Activated CD4-positive, alpha-beta T cell treated with anti-CD3 and anti-CD28 coated beads, Interleukin-2, amount 10 ng/mL, durations not matched to agents 7 days and 5 days (primary cell): ENCODE data around the gene FGFR3. TPM values are rescaled to one million over a fixed set of nuclear protein-coding genes. Genes with fewer than 3 reads are reported as not detected.

Experiments
- CTCF ChIA-PET: fragments of 350-600 bp; sonication (Branson Sonifier 250); formaldehyde crosslinking; loops from one replicate; lab custom pipeline; 2021; ENCODE audit warnings: antibody characterized with exemption; lab: Charles Lee
- POLR2A ChIA-PET: fragments of 350-600 bp; sonication (Branson Sonifier 250); formaldehyde crosslinking; loops from one replicate; lab custom pipeline; 2021; ENCODE audit warnings: antibody characterized with exemption; lab: Charles Lee
- DNase-seq: peaks from one replicate; pipeline ENCODE4 v3.0.0-alpha.2; 2020
- H3K27ac Mint-ChIP-seq: one replicate; pipeline ENCODE4 v1.8.0; 2021; ENCODE audit warnings: mild to moderate bottlenecking, moderate library complexity, mixed read lengths
- H3K27me3 Mint-ChIP-seq: one replicate; pipeline ENCODE4 v1.8.0; 2021; ENCODE audit warnings: mixed read lengths
- H3K36me3 Mint-ChIP-seq: one replicate; pipeline ENCODE4 v1.8.0; 2021; ENCODE audit warnings: low read depth, mixed read lengths
- H3K4me1 Mint-ChIP-seq: one replicate; pipeline ENCODE4 v1.8.0; 2021; ENCODE audit warnings: mixed read lengths
- H3K4me3 Mint-ChIP-seq: one replicate; pipeline ENCODE4 v1.8.0; 2021; ENCODE audit warnings: mild to moderate bottlenecking, moderate library complexity, mixed read lengths
- H3K9me3 Mint-ChIP-seq: one replicate; pipeline ENCODE4 v1.8.0; 2021; ENCODE audit warnings: mixed read lengths
- total RNA-seq, 2 experiments: library from RNA; stranded (reverse); gene quantifications; one replicate each; pipeline ENCODE4 v1.2.3, GENCODE V29; 2021

Gene FGFR3
- total RNA-seq, 2 experiments from 2014 or later = 0.25 to 0.27 TPM

DNA sequence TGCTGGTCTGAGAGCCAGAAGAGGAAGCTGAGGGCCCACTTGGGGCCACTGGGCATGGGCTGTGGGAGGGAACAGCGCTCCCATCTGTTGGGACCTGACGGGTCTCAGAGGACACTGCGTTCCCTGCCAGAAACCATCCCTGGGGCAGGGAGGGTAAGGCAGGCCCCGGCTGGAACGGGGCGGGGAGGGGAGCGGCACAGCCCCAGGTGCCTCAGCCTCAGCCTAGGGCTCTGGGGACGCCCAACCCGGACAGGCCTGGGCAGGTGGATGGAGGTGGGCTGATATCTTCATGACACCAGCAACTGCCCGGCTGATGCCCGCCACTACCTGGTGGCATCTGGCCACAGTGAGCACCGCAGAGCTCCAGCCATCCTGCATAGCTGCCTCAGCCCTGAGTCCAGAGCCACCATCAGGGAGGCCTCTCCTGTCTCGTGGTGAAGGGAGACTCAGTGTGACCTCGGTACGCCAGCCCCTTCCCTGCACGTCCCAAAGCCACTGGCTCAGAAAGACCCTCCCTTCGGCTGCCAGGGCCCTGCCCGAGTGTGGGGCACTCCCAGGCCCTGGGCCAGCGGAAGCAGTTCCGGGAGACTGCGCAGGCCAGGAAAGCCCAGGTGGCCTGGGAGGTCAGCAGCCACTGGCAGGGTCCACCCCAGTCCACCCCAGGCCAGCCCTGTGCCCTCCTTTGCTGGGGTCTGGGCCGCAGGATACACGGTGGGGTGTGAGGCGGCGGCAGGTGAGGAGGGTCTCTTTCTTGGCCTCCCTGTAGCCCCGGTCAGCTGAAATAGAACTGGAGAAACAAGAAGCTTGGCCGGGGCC lies 34.6 kb upstream of the FGFR3 start:
- POLR2A ChIA-PET = no interaction called here
- Mint-ChIP-seq H3K27ac (no peak overlapping the region), H3K27me3 (peaks cover 5% of the 10 kb centered on the region), H3K4me3 (no peak overlapping the region), H3K36me3 (no peaks in the 10 kb centered on the region), H3K9me3 (no peaks in the 10 kb centered on the region), H3K4me1 (no peaks in the 10 kb centered on the region)
- CTCF ChIA-PET = interaction anchor here (0.9 to 1.7 kb wide), 3 partner anchors 10 to 149 kb away, joined by 3 to 5 read pairs (median 3); no protein-coding TSS in a partner anchor
- DNase-seq = no peak

DNA sequence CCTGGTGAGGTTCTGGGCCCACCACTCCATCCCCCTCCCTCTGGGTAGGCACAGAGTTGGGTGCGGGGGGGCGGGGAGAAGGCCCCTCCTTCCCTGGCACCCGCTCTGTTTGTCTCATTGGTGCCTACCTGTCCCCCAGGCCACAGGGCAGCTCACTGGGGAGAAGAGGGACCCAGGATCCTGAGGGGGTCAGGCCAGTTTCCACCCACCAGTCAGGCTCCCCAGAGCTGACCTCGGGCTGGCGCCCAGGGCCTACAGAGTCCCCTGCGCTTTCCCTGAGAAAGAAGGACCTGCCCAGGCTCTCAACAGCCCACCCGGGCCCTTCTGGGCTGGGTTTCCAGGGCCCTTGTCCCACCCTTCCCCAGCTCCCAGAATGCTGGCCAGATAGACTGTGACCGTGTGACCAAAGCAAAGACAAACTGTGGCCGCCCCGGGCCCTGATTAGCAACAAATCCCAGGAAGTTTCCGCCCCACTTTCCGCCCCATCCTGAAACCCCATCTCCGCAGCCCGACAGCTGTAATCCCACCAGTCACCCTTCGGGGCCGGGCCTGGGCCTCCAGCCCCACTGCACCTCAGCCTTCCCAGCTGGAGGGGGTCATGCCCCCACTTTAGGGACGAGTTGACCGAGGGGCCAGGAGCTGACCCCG lies 33.8 kb upstream of the FGFR3 start:
- peak overlapping the region; percentile 0 for H3K27ac Mint-ChIP-seq
- POLR2A ChIA-PET = no interaction called here
- CTCF ChIA-PET = interaction anchor here (0.5 to 1.7 kb wide), 2 partner anchors 11 to 96 kb away, joined by 3 to 5 read pairs; no protein-coding TSS in a partner anchor
- no peaks in the 10 kb centered on the region for H3K4me1 Mint-ChIP-seq
- no peaks in the 10 kb centered on the region for H3K36me3 Mint-ChIP-seq
- no peak for DNase-seq
- H3K4me3 Mint-ChIP-seq = no peak overlapping the region
- H3K27me3 Mint-ChIP-seq = peaks cover 11% of the 10 kb centered on the region
- H3K9me3 Mint-ChIP-seq = no peaks in the 10 kb centered on the region

DNA sequence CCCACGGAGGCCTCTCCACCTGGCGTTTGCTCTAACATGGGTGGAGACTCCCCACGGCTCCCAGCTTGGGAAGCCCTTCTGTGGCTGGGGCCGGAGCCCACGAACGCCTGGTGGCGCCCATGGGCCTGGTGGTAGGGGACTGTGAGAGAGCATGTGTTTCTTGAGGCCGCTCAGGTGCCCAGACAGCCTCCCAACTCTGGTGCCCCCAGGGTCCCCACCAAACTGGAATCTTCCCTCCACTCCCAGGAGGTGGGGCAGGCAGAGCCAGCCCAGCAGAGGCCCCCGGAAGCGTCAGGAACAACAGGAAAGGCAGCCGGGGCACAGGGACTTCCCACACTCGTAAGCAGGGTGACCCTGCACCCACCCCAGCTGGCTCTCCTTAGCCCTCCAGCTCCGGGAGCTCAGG lies 33.3 kb upstream of the FGFR3 start:
- H3K9me3 Mint-ChIP-seq = no peaks in the 10 kb centered on the region
- H3K27me3 Mint-ChIP-seq = peaks cover 12% of the 10 kb centered on the region
- no peak for DNase-seq
- POLR2A ChIA-PET = no interaction called here
- H3K36me3 Mint-ChIP-seq = no peaks in the 10 kb centered on the region
- H3K4me1 Mint-ChIP-seq = no peaks in the 10 kb centered on the region
- H3K4me3 Mint-ChIP-seq = no peak overlapping the region
- no peak overlapping the region for H3K27ac Mint-ChIP-seq
- CTCF ChIA-PET = interaction anchor here (0.5 to 1.7 kb wide), 2 partner anchors 11 to 95 kb away, joined by 3 to 5 read pairs; no protein-coding TSS in a partner anchor

DNA sequence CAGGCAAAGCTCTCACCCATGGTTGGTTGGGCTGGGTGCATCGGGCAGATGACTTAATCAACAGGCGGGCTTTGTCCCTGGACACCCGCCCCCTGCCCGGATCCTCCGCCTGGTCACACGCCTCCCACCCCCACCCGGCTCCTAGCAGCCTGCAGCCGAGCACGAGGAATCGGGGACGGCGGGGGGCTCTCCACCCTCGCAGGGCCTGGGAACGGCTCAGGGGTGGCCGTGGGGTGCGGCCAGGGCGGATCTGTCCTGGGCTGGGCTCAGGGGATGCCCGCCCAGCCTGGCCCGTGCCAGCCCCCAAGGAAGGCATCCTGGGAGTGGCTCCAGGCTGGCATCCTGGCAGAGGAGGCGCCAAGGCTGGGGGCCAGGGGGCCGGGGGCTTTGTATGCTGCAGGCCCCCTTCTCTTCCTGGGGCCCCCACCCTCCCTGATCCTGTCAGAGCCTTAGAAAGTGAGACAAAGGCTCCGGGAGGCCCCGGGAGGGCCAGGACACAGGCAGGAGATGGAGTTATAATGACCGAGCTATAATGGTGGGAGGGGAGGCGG lies 32.5 kb upstream of the FGFR3 start:
- no peaks in the 10 kb centered on the region for H3K4me1 Mint-ChIP-seq
- peaks cover 15% of the 10 kb centered on the region for H3K27me3 Mint-ChIP-seq
- H3K9me3 Mint-ChIP-seq = no peaks in the 10 kb centered on the region
- ChIA-PET CTCF (no interaction called here), POLR2A (no interaction called here)
- no peaks in the 10 kb centered on the region for H3K36me3 Mint-ChIP-seq
- no peak overlapping the region for H3K4me3 Mint-ChIP-seq
- no peak overlapping the region for H3K27ac Mint-ChIP-seq
- no peak for DNase-seq

DNA sequence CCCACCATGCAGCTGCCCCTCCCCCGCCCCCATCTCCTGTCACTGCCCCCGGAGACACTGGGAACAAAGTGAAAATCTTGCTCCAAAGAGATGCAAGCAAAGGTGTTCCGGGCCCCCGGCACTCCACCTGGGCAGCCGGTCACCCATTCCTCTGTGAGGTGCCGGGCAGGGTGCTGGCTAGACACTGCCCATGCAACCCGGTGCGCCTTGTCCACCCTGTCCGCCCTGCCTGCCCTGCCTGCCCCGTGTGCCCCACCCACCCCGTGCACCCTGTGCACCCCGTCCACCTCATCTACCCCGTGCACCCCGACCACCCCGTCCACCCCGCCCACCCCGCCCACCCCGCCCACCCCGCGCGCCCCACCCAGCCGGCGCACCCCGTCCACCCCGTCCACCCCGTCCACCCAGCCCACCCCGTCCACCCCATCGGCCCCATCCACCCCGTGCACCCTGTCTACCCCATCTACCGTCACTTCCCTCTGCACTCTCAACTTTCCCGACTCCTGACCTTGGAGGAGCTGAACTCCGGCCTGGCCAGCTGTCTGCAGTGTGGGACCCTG lies 31.9 kb upstream of the FGFR3 start:
- POLR2A ChIA-PET = no interaction called here
- Mint-ChIP-seq H3K4me3 (no peak overlapping the region), H3K27ac (no peak overlapping the region), H3K27me3 (peaks cover 16% of the 10 kb centered on the region), H3K4me1 (no peaks in the 10 kb centered on the region), H3K36me3 (no peaks in the 10 kb centered on the region), H3K9me3 (no peaks in the 10 kb centered on the region)
- CTCF ChIA-PET = no interaction called here
- no peak for DNase-seq

DNA sequence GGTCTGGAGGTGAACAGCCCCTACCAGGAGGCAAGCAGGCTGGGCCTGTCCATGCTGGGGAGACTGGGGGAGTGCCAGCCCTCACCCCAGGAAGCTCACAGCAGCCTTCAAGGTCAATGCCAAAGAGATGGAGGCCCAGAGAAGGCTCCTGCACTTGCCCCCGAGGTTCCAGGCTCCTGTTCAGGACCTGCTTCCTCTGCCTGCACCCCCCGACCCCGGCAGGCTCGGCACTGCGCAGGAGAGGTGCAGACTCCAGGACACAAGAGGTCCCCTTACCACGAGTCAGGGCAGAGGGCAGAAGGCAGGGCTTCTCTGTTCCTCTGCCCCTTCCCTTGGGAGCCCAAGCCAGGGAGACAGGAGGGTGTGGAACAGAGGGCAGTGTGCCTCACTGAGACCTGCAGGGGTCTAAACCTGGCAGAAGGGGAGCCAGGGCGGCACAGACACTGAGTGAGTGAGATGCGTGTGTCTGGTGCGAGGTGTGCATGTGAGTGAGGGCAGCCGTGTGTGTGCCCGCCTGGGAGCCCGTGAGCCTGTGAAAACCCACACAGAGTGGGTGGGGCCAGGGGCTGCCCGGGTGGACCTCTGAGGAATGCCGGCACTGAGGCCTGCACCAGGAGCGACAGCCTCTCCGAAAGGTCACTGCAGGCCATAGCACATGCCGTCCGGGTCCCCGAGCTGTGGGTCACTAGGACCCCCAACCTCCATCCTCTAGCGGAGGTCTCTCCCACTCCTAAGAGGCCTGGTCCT lies 30.7 kb upstream of the FGFR3 start:
- Mint-ChIP-seq H3K27ac (no peak overlapping the region), H3K27me3 (peaks cover 16% of the 10 kb centered on the region), H3K9me3 (no peaks in the 10 kb centered on the region), H3K36me3 (no peaks in the 10 kb centered on the region), H3K4me1 (no peaks in the 10 kb centered on the region), H3K4me3 (no peak overlapping the region)
- ChIA-PET CTCF (no interaction called here), POLR2A (no interaction called here)
- no peak for DNase-seq

DNA sequence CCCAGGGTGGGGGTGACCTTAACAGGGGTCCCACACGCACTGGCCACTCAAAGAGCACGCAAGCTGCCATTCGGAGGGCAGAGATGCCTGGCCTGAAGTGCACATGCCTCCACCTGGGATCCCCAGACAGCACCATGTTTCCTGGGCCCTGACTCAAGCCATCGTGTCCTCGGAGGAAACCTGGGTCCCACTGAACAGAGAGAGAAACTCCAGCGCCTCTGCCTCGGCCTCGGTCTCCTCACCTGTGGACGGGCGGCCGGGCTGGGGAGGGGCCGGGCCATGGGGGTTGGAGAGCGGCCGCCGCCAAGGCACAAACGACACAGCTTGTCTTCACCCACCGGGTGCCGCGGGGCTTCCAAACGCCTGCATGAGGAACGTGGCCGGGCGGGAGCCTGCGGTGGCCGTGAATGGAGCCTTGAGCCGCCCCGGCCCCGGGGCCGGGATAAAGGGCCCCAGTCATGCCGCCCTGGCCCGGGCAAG lies 30.0 kb upstream of the FGFR3 start:
- no peak overlapping the region for H3K27ac Mint-ChIP-seq
- H3K4me3 Mint-ChIP-seq = no peak overlapping the region
- ChIA-PET POLR2A (no interaction called here), CTCF (interaction anchor here (1.5 kb wide), 1 partner anchor 11 kb away, joined by 4 read pairs; no protein-coding TSS in a partner anchor)
- no peaks in the 10 kb centered on the region for H3K9me3 Mint-ChIP-seq
- H3K36me3 Mint-ChIP-seq = no peaks in the 10 kb centered on the region
- peaks cover 19% of the 10 kb centered on the region for H3K27me3 Mint-ChIP-seq
- no peaks in the 10 kb centered on the region for H3K4me1 Mint-ChIP-seq
- no peak for DNase-seq

DNA sequence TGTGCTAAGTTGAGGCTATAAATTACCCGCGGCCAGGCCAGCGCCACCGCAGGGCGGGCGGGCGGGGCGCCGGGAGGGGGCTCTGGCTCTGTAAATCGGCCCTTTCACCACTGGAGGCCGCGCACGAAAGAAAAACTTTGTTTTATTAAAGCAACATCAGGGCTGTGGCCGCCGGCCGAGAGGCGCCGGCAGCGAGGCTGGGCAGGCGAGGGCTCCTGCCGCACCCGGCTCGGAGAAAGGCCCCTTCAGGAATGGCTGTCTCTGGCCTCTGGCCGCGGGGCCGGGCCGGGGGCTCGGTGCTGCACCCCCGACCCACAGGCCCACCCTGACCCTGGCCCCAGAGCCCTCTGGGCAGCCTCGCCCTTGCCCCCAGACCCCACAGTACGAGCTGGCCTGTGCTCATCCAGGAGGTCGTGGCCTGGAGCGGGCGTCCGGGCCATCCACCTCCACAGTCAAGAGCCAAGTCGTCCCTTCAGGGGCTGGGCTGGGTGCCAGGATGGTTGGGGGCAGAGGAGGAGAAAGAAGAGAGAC lies 29.5 kb upstream of the FGFR3 start:
- no peaks in the 10 kb centered on the region for H3K36me3 Mint-ChIP-seq
- no peak overlapping the region for H3K27ac Mint-ChIP-seq
- no peak overlapping the region for H3K4me3 Mint-ChIP-seq
- DNase-seq = no peak
- ChIA-PET POLR2A (no interaction called here), CTCF (interaction anchor here (1.2 to 1.5 kb wide), 2 partner anchors 10 to 22 kb away, joined by 4 read pairs; no protein-coding TSS in a partner anchor)
- H3K4me1 Mint-ChIP-seq = no peaks in the 10 kb centered on the region
- H3K9me3 Mint-ChIP-seq = no peaks in the 10 kb centered on the region
- H3K27me3 Mint-ChIP-seq = peaks cover 23% of the 10 kb centered on the region

DNA sequence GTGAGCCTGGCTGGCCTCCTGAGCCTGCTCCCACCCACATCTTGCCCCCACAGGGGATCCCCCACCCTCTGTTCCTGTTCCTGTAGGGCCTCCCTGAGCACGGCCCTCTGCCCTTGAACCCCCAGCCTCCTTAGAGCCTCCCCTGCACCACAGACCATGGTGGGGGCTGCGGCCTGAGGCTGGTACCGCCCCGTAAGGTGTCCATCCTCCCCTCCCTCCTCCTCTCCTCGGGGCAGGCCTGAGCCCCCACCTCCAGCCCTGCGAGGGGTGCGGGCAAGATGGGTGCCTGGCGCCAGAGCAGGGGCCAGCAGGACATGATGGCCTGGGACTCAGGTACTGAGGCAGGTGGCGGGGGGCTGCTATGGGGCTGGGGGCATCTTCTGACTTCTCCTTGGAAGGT lies 28.4 kb upstream of the FGFR3 start:
- Mint-ChIP-seq H3K27ac (no peak overlapping the region), H3K4me1 (no peaks in the 10 kb centered on the region), H3K4me3 (no peak overlapping the region), H3K9me3 (no peaks in the 10 kb centered on the region), H3K27me3 (peaks cover 24% of the 10 kb centered on the region), H3K36me3 (no peaks in the 10 kb centered on the region)
- POLR2A ChIA-PET = no interaction called here
- CTCF ChIA-PET = interaction anchor here (1.2 to 1.5 kb wide), 2 partner anchors 9 to 21 kb away, joined by 4 read pairs; no protein-coding TSS in a partner anchor
- DNase-seq = no peak

DNA sequence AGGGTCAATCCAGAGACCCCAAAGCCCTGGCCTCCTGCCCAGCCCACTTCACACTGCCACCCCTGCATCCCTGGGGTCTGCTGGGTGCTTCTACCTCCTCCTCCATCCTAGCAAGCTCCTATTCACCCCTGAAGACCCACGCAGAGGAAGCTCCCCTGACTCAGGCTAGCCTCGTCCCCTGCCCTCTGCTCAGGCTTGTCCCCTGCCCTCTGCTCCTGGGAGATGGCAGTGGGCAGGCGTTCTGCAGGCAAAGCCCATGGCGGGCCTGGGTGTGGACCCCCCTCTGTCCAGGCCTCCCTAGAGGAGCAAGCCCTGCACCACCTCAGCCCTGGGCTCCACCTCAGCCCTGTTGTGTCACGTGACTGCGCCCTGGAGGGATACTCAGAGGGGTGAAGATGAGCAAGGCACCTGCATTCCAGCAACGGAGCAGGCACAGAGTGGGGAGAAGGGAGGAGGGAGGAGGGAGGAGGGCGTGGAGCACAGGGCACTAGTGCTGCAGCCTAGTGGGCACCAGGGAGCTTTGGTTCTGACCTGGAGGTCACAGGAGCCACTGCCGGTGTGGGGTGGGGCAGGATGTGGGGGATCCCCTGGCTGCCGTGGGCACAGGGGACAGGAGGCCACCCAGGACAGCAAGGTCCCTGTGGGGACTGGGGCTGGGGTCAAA lies 27.6 kb upstream of the FGFR3 start:
- POLR2A ChIA-PET = no interaction called here

DNA sequence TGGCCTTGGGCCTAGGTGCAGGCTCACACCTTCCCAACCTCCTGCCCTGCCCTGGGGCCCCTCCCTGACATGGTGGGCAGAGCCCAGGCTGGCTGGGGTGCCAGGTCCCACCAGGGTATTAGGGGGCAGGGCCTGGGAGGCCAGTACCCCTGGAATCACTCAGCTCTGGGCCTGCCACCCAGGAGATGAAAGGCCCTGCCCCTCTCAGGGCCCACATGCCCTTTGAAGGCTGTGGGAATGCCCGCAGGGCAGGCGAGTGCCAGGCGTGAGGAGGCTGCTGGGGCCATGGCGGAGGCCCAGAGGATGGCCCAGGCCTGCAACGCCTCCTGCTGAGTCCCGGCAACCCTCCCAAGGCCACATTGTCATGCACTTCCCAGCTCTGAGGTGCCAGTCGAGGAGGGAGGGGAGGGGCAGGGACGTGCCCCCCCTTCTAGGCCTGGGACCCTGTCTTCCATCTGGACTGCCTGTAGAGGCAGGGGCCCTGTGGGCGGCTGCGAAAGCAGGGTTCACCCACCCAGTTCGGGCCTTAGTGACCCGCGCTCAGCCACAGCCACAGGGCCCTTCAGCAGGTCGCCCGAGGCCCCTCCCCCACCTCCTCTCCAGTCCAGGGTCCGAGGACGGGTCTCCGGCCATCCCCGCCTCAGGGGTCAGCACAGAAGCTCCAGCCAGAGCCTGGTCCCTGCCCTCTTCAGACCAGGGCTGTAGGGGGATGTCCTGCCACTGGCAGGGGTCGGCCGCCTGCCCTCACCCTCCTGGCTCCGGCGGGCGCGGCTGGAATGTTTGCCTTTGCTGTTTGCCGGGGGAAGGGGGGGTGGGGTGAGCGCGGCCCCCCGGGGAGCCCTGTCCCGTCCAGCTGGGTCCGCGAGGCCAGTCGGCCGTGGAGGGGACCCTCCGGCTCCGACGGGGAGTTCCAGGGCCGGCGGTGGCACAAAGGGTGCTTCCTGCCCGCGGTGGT lies 26.7 kb upstream of the FGFR3 start:
- Mint-ChIP-seq H3K36me3 (no peaks in the 10 kb centered on the region), H3K27me3 (peaks cover 24% of the 10 kb centered on the region), H3K27ac (no peak overlapping the region), H3K9me3 (no peaks in the 10 kb centered on the region), H3K4me3 (no peak overlapping the region), H3K4me1 (no peaks in the 10 kb centered on the region)
- POLR2A ChIA-PET = no interaction called here
- CTCF ChIA-PET = no interaction called here
- no peak for DNase-seq

More for the DNA sequence above, 27.6 kb upstream of the FGFR3 start:
- Mint-ChIP-seq H3K36me3 (no peaks in the 10 kb centered on the region), H3K27ac (no peak overlapping the region), H3K4me1 (no peaks in the 10 kb centered on the region), H3K4me3 (no peak overlapping the region), H3K27me3 (peaks cover 24% of the 10 kb centered on the region), H3K9me3 (no peaks in the 10 kb centered on the region)
- CTCF ChIA-PET = no interaction called here
- no peak for DNase-seq
